ENCODE data around the gene SLC25A39. TPM values are rescaled to one million over a fixed set of nuclear protein-coding genes. Genes with fewer than 3 reads are reported as not detected.

SLC25A39 gene
- total RNA-seq, 3 donors from 2014 or later = 53.1 to 88.2 (median 64.2) TPM

GRCh38 chr17:44310188-44310587 is 14.4 kb downstream of the SLC25A39 start:
- Histone ChIP-seq H3K9me3 (no peaks in the 10 kb centered on the region), H3K27ac (no peak overlapping the region), H3K36me3 (no peaks in the 10 kb centered on the region), H3K4me1 (peaks cover 0 to 6% of the 10 kb centered on the region in 2 donors), H3K27me3 (peaks cover 8 to 15% of the 10 kb centered on the region in 2 donors), H3K4me3 (no peak overlapping the region)
- intact Hi-C loops (cut with DNase I; ENCODE audit: low total_unique reads) = no loop called here
- DNase-seq (ENCODE audit: low spot score in 2 of 2) = no peak
- no peak for TF ChIP-seq POLR2AphosphoS5 (IDR thresholded peaks at IDR 0.05)
- TF ChIP-seq CTCF (IDR thresholded peaks at IDR 0.05) = no peak
- no peak for TF ChIP-seq POLR2A (IDR thresholded peaks at IDR 0.05)

GRCh38 chr17:44309472-44309871 is 15.2 kb downstream of the SLC25A39 start:
- no peak for DNase-seq (ENCODE audit: low spot score in 2 of 2)
- H3K4me3 ChIP-seq = no peak overlapping the region
- TF ChIP-seq CTCF (IDR thresholded peaks at IDR 0.05) (no peak), POLR2A (IDR thresholded peaks at IDR 0.05) (no peak), POLR2AphosphoS5 (IDR thresholded peaks at IDR 0.05) (no peak)
- no peak overlapping the region for H3K27ac ChIP-seq
- intact Hi-C loops (cut with DNase I; ENCODE audit: low total_unique reads) = no loop called here
- H3K4me1 ChIP-seq = peaks cover 0 to 6% of the 10 kb centered on the region in 2 donors
- H3K9me3 ChIP-seq = no peaks in the 10 kb centered on the region
- H3K27me3 ChIP-seq = peaks cover 6 to 8% of the 10 kb centered on the region in 2 donors
- H3K36me3 ChIP-seq = no peaks in the 10 kb centered on the region

GRCh38 chr17:44308865-44309264 is 15.8 kb downstream of the SLC25A39 start:
- peaks cover 0 to 6% of the 10 kb centered on the region in 2 donors for H3K4me1 ChIP-seq
- H3K36me3 ChIP-seq = no peaks in the 10 kb centered on the region
- no peak for DNase-seq (ENCODE audit: low spot score in 2 of 2)
- H3K9me3 ChIP-seq = no peaks in the 10 kb centered on the region
- intact Hi-C loops (cut with DNase I; ENCODE audit: low total_unique reads) = no loop called here
- TF ChIP-seq CTCF (IDR thresholded peaks at IDR 0.05) = no peak
- no peak for TF ChIP-seq POLR2AphosphoS5 (IDR thresholded peaks at IDR 0.05)
- no peak for TF ChIP-seq POLR2A (IDR thresholded peaks at IDR 0.05)
- H3K27me3 ChIP-seq = peaks cover 2 to 3% of the 10 kb centered on the region in 2 donors
- H3K27ac ChIP-seq = no peak overlapping the region
- peak overlapping the region; percentile 35 to 70 (median 50) for H3K4me3 ChIP-seq

- Histone ChIP-seq H3K36me3 (no peaks in the 10 kb centered on the region), H3K4me1 (peaks cover 0 to 6% of the 10 kb centered on the region in 2 donors), H3K4me3 (peak within 1 kb of the TSS; percentile 35 to 70 (median 50)), H3K9me3 (no peaks in the 10 kb centered on the region), H3K27ac (peak within 1 kb of the TSS in 1 of 2 donors; percentile 1), H3K27me3 (peaks cover 0 to 3% of the 10 kb centered on the region in 2 donors)
- DNase-seq (ENCODE audit: low spot score in 2 of 2) = peak; percentile 79 to 87
- intact Hi-C loops (cut with DNase I; ENCODE audit: low total_unique reads) = no loop called here
- no peak for TF ChIP-seq POLR2AphosphoS5 (IDR thresholded peaks at IDR 0.05)
- TF ChIP-seq CTCF (IDR thresholded peaks at IDR 0.05) = no peak
Observed at GRCh38 chr17:44308320-44308818, 16.3 kb downstream of the SLC25A39 start, which contains the start of gene RUNDC3A. RUNDC3A (plus strand) TSS chr17:44308601; CDS start chr17:44308833, 232 bp downstream.

- Histone ChIP-seq H3K27me3 (peaks cover 0 to 3% of the 10 kb centered on the region in 2 donors), H3K27ac (peak overlapping the region in 1 of 2 donors; percentile 1), H3K36me3 (no peaks in the 10 kb centered on the region), H3K4me1 (peaks cover 0 to 6% of the 10 kb centered on the region in 2 donors), H3K4me3 (peak overlapping the region; percentile 35 to 70 (median 50)), H3K9me3 (no peaks in the 10 kb centered on the region)
- TF ChIP-seq CTCF (IDR thresholded peaks at IDR 0.05) (no peak), POLR2A (IDR thresholded peaks at IDR 0.05) (no peak), POLR2AphosphoS5 (IDR thresholded peaks at IDR 0.05) (no peak)
- no peak for DNase-seq (ENCODE audit: low spot score in 2 of 2)
- intact Hi-C loops (cut with DNase I; ENCODE audit: low total_unique reads) = no loop called here
Observed at GRCh38 chr17:44307387-44308186, 17.0 kb downstream of the SLC25A39 start.
